CD14-positive monocyte (primary cell): ENCODE results near the gene ZEB1. TPM values are rescaled to one million over a fixed set of nuclear protein-coding genes. Genes with fewer than 3 reads are reported as not detected.

Experiments
- DNase-seq, 3 donors: peaks; one replicate each; pipeline ENCODE4 v3.0.0-alpha.2; 2011 to 2022
- H2AFZ ChIP-seq: 2 replicates; pipeline ENCODE4 v1.6.0; 2012; ENCODE audit warnings: mild to moderate bottlenecking, low read depth, low read length, inconsistent platforms; ENCODE audit not compliant: insufficient read depth, poor library complexity, severe bottlenecking
- H3K27ac ChIP-seq, 2 donors: 1 replicate in 1 of 2; 2 replicates in 1 of 2; pipeline ENCODE4 v1.5.1; 2012 to 2013; ENCODE audit warnings: low read length in 2 of 2, control low read depth in 1 of 2, inconsistent platforms in 1 of 2, low read depth in 1 of 2, mild to moderate bottlenecking in 1 of 2
- H3K27me3 ChIP-seq, 2 donors: one replicate each; pipeline versions ENCODE4 v1.6.0 to v1.6.1; 2011 to 2013; ENCODE audit warnings: low read length in 2 of 2; ENCODE audit not compliant: control insufficient read depth in 2 of 2, insufficient read depth in 2 of 2
- H3K36me3 ChIP-seq, 2 donors: replicated peaks in 1 of 2; 1 replicate in 1 of 2; 2 replicates in 1 of 2; pipeline versions ENCODE4 v1.5.1 to v1.6.1; 2012 to 2013; ENCODE audit warnings: low read length in 2 of 2, control low read depth in 1 of 2, inconsistent platforms in 1 of 2, mild to moderate bottlenecking in 1 of 2; ENCODE audit not compliant: insufficient read depth in 2 of 2, control insufficient read depth in 1 of 2
- H3K4me1 ChIP-seq, 2 donors: 1 replicate in 1 of 2; 2 replicates in 1 of 2; pipeline versions ENCODE4 v1.5.1 to v1.6.1; 2012 to 2013; ENCODE audit warnings: low read length in 2 of 2, control low read depth in 1 of 2, inconsistent platforms in 1 of 2, mild to moderate bottlenecking in 1 of 2, moderate library complexity in 1 of 2; ENCODE audit not compliant: insufficient read depth in 2 of 2, control insufficient read depth in 1 of 2
- H3K4me2 ChIP-seq: replicated peaks from 2 replicates; pipeline ENCODE3; 2012; ENCODE audit warnings: low read length, moderate library complexity, mild to moderate bottlenecking; ENCODE audit not compliant: poor library complexity, severe bottlenecking; ENCODE audit errors: extremely low read depth
- H3K4me3 ChIP-seq, 3 experiments: fragments of 200-600 bp in 1 of 3; sonication (generic) in 1 of 3; replicated peaks in 1 of 3; 1 replicate in 2 of 3; 2 replicates in 1 of 3; pipeline ENCODE4 v1.5.1; 2011 to 2013; ENCODE audit warnings: low read length in 3 of 3, mild to moderate bottlenecking in 3 of 3, control low read depth in 2 of 3, low read depth in 2 of 3, inconsistent platforms in 1 of 3, moderate library complexity in 1 of 3
- H3K79me2 ChIP-seq: 2 replicates; pipeline ENCODE4 v1.6.0; 2012; ENCODE audit warnings: mild to moderate bottlenecking, control low read depth, inconsistent platforms, low read length, moderate library complexity; ENCODE audit not compliant: insufficient read depth
- H3K9ac ChIP-seq: 2 replicates; pipeline ENCODE4 v1.6.0; 2017; ENCODE audit warnings: low read length, mild to moderate bottlenecking; ENCODE audit not compliant: insufficient read depth, poor library complexity, severe bottlenecking
- H3K9me3 ChIP-seq, 2 donors: replicated peaks in 1 of 2; 1 replicate in 1 of 2; 2 replicates in 1 of 2; pipeline versions ENCODE4 v1.5.1 to v1.6.1; 2012 to 2013; ENCODE audit warnings: low read length in 2 of 2, control low read depth in 1 of 2; ENCODE audit not compliant: control insufficient read depth in 1 of 2, insufficient read depth in 1 of 2
- H4K20me1 ChIP-seq: 2 replicates; pipeline ENCODE4 v1.6.0; 2012; ENCODE audit warnings: mild to moderate bottlenecking, low read length, control low read depth, moderate library complexity; ENCODE audit not compliant: insufficient read depth
- H3K27ac Mint-ChIP-seq, 7 donors: one replicate each; pipeline ENCODE4 v1.8.0; 2020; ENCODE audit warnings: mild to moderate bottlenecking in 7 of 7, mixed read lengths in 7 of 7, moderate library complexity in 6 of 7, inconsistent platforms in 2 of 7
- H3K27me3 Mint-ChIP-seq, 3 donors: one replicate each; pipeline ENCODE4 v1.8.0; 2021 to 2022; ENCODE audit warnings: low read depth in 3 of 3, mild to moderate bottlenecking in 3 of 3, mixed read lengths in 3 of 3, moderate library complexity in 3 of 3, inconsistent platforms in 1 of 3
- H3K36me3 Mint-ChIP-seq, 2 donors: one replicate each; pipeline ENCODE4 v1.8.0; 2020; ENCODE audit warnings: mixed read lengths in 2 of 2, inconsistent platforms in 1 of 2, mild to moderate bottlenecking in 1 of 2
- H3K4me1 Mint-ChIP-seq: one replicate; pipeline ENCODE4 v1.8.0; 2020; ENCODE audit warnings: mild to moderate bottlenecking, mixed read lengths
- H3K4me3 Mint-ChIP-seq, 2 donors: one replicate each; pipeline ENCODE4 v1.8.0; 2020; ENCODE audit warnings: mild to moderate bottlenecking in 2 of 2, mixed read lengths in 2 of 2, moderate library complexity in 1 of 2
- H3K9me3 Mint-ChIP-seq, 7 donors: one replicate each; pipeline ENCODE4 v1.8.0; 2020 to 2022; ENCODE audit warnings: mixed read lengths in 7 of 7, mild to moderate bottlenecking in 6 of 7, moderate library complexity in 6 of 7, inconsistent platforms in 2 of 7
- WGBS: methylation state at CpG from one replicate; pipeline ENCODE4 v1.1.5; 2013; ENCODE audit warnings: missing lambda C conversion rate; ENCODE audit not compliant: insufficient coverage; 5-methylcytosine and 5-hydroxymethylcytosine counted together
- intact Hi-C, 2 donors: fragments of 100-400 bp; cut with micrococcal nuclease; formaldehyde crosslinking; loops; one replicate each; pipeline versions ENCODE4 v1.15.0 to v1.15.1; 2023
- polyA plus RNA-seq, 3 donors: library from polyadenylated mRNA; depleted of rRNA in 1 of 3; unstranded in 2 of 3; stranded (reverse) in 1 of 3; fragments of 300-500 nt in 2 of 3; fragments of >200 nt in 1 of 3; fragmentation: Illumina TruSeq in 2 of 3; gene quantifications; 1 replicate in 2 of 3; 2 replicates in 1 of 3; pipeline ENCODE4 v1.2.3, GENCODE V29; 2012 to 2021
- TF ChIP-seq, protein P1 (sequence below): fragments of 200-600 bp; IDR thresholded peaks from one replicate; pipeline ENCODE4 v1.8.0; 2022; ENCODE audit warnings: antibody characterized with exemption, mild to moderate bottlenecking

Gene ZEB1
- polyA plus RNA-seq, 3 donors = 0.13 to 0.20 TPM; not detected in 1

DNA sequence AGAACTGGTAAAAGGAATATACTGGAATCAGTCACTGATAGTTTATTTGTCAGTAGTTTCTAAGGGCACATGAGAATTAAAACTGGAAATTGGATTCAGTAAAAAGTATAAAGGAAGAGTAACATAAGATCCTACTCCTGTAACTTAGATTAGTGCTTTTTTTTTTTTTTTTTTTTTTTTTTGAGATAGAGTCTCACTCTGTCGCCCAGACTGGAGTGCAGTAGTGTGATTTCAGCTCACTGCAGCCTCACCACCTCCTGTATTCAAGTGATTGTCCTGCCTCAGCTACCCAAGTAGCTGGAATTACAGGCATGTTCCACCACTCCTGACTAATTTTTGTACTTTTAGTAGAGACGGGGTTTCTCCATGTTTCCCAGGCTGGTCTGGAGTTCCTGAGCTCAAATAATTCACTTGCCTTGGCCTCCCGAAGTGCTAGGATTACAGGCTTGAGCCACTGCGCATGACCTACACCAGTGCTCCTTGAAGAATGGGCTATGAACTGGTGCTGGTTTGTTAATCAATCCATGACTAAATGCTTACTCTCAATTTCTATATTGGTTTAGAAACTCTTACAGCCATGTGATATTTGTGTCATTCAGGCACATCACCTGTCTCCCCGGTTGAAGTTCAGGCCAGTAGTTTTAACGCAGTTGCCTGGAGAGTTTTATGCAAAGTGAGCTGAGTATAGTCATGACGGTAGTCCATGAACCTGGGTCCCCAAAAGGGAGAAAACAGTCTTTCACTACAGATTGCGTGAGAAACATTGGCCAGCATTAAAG lies 65.0 kb downstream of the ZEB1 start:
- Histone ChIP-seq H4K20me1 (no peaks in the 10 kb centered on the region), H3K4me2 (no peak overlapping the region), H2AFZ (no peak overlapping the region), H3K36me3 (no peaks in the 10 kb centered on the region), H3K4me3 (no peak overlapping the region), H3K4me1 (no peaks in the 10 kb centered on the region), H3K27ac (no peak overlapping the region), H3K79me2 (no peaks in the 10 kb centered on the region), H3K9ac (no peak overlapping the region), H3K9me3 (no peaks in the 10 kb centered on the region), H3K27me3 (no peaks in the 10 kb centered on the region)
- H3K36me3 Mint-ChIP-seq = no peaks in the 10 kb centered on the region
- H3K4me1 Mint-ChIP-seq = no peaks in the 10 kb centered on the region
- 100% methylated on average over 5 of the region's 8 CpGs for WGBS
- H3K27ac Mint-ChIP-seq = no peak overlapping the region
- no peak overlapping the region for H3K4me3 Mint-ChIP-seq
- no peaks in the 10 kb centered on the region for H3K27me3 Mint-ChIP-seq
- TF ChIP-seq, protein P1, sequence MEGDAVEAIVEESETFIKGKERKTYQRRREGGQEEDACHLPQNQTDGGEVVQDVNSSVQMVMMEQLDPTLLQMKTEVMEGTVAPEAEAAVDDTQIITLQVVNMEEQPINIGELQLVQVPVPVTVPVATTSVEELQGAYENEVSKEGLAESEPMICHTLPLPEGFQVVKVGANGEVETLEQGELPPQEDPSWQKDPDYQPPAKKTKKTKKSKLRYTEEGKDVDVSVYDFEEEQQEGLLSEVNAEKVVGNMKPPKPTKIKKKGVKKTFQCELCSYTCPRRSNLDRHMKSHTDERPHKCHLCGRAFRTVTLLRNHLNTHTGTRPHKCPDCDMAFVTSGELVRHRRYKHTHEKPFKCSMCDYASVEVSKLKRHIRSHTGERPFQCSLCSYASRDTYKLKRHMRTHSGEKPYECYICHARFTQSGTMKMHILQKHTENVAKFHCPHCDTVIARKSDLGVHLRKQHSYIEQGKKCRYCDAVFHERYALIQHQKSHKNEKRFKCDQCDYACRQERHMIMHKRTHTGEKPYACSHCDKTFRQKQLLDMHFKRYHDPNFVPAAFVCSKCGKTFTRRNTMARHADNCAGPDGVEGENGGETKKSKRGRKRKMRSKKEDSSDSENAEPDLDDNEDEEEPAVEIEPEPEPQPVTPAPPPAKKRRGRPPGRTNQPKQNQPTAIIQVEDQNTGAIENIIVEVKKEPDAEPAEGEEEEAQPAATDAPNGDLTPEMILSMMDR = no peak
- H3K9me3 Mint-ChIP-seq = no peaks in the 10 kb centered on the region
- intact Hi-C loops = no loop called here
- DNase-seq = no peak

DNA sequence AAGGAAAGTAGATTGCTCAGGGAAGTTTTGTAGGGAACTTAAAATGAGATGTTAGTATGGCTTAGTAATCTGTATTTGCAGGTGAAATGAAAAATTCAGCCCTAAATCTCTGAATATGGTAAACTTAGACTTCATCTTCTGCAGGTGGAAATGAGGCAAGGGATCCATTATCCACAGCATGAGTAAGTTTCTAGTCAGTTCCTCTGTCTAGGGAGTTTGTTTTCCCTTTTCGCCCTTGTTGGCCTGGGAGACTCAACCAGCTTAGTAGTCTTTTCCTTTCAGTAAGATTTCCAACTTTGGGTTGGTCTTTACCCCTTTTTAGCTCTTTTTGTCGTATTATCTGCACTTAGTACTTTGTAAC lies 65.6 kb downstream of the ZEB1 start:
- intact Hi-C loops = no loop called here
- Histone ChIP-seq H3K4me2 (no peak overlapping the region), H2AFZ (no peak overlapping the region), H4K20me1 (no peaks in the 10 kb centered on the region), H3K4me3 (no peak overlapping the region), H3K9ac (no peak overlapping the region), H3K4me1 (no peaks in the 10 kb centered on the region), H3K27me3 (no peaks in the 10 kb centered on the region), H3K36me3 (no peaks in the 10 kb centered on the region), H3K27ac (no peak overlapping the region), H3K9me3 (no peaks in the 10 kb centered on the region), H3K79me2 (no peaks in the 10 kb centered on the region)
- no CpG with 5 or more reads among the region's 2 CpGs for WGBS
- Mint-ChIP-seq H3K4me1 (no peaks in the 10 kb centered on the region), H3K27me3 (no peaks in the 10 kb centered on the region), H3K4me3 (no peak overlapping the region), H3K27ac (no peak overlapping the region), H3K9me3 (no peaks in the 10 kb centered on the region), H3K36me3 (no peaks in the 10 kb centered on the region)
- DNase-seq = no peak
- TF ChIP-seq, protein P1 = no peak
